ENCODE measurements around the gene SLC5A5.
"Not testable (repeated sequence)": the region's sequence is repeated elsewhere in the genome, so short reads cannot be mapped to it uniquely, and the experiment has no call there.

The SLC5A5 gene

GRCh38 chr19:17872251-17873001, 681 bp downstream of the SLC5A5 start:
- no peak for DNase-seq

- no peak for DNase-seq
Observed at GRCh38 chr19:17873786-17874757, 2.3 kb downstream of the SLC5A5 start.

- DNase-seq = no peak
Observed at GRCh38 chr19:17874758-17875135, 3.0 kb downstream of the SLC5A5 start.

DNA sequence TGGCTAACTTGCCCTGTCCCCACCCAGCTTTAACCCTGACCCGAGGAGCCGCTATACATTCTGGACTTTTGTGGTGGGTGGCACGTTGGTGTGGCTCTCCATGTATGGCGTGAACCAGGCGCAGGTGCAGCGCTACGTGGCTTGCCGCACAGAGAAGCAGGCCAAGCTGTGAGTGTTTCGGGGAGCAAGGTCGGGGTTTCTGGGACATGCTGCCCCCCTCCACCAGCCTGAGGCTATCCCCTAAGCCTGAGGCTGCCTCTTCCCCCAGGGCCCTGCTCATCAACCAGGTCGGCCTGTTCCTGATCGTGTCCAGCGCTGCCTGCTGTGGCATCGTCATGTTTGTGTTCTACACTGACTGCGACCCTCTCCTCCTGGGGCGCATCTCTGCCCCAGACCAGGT, 6.0 kb downstream of the SLC5A5 start:
- no peak for DNase-seq

- DNase-seq = no peak
Observed at GRCh38 chr19:17879466-17879865, 7.7 kb downstream of the SLC5A5 start.

GRCh38 chr19:17881701-17882100, 10.0 kb downstream of the SLC5A5 start:
- no peak for DNase-seq

- no peak for DNase-seq
Observed at GRCh38 chr19:17883627-17884410, 12.1 kb downstream of the SLC5A5 start.

- DNase-seq = no peak
Observed at GRCh38 chr19:17886515-17886914, 14.8 kb downstream of the SLC5A5 start.

DNA sequence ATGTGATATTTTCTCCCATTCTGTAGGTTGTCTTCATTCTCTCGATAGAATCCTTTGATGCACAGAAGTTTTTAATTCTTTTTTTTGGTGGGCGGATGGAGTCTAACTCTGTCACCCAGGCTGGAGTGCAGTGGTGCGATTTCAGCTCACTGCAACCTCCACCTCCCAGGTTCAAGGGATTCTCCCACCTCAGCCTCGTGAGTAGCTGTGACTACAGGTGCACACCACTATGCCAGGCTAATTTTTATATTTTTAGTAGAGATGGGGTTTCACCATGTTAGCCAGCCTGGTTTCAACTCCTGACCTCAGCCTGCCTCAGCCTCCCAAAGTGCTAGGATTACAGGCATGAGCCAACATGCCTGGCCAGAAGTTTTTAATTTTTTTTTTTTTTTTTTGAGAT, 15.5 kb downstream of the SLC5A5 start:
- DNase-seq = not testable (repeated sequence)

DNA sequence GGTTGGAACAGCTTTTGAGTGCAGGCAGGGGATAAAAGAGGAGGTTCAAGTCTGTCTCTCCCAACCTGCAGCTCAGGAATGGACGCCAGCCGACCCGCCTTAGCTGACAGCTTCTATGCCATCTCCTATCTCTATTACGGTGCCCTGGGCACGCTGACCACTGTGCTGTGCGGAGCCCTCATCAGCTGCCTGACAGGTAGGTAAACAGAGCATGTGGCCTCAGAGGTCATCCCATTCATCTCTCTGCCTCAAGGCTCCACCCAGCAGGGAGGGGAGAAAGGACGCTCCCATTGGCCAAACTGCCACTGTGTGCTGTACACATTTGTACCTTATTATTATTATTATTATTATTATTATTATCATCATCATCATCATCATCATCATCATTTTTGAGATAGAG, 16.5 kb downstream of the SLC5A5 start:
- DNase-seq = no peak

DNA sequence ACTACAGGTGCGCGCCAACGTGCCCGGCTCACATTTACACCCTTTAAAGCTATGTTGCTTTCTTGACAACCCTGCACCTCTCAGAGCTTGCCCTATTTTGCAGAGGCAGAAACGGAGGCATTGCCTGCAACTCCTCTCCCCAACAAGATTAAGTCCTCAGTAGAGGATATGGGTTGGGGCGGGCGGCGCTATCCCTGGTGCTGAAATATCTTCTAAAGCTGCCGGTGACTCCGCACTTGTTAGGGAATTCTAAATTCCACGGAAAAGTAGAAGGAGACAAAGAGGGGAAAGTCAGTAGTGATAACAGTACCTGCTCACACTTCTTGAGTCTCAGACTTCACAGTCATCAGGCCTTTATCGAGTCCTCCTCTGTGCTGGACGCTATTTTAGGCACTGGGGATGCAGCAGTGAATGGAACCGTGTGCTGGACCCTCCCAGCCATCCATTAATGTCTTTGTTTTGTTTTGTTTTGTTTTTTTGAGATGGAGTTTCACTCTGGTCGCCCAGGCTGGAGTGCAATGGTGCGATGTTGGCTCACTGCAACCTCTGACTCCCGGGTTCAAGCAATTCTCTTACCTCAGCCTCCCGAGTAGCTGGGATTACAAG, 18.0 kb downstream of the SLC5A5 start:
- peak; percentile 60 for DNase-seq

GRCh38 chr19:17893766-17894165, 22.0 kb downstream of the SLC5A5 start:
- no peak for DNase-seq

DNA sequence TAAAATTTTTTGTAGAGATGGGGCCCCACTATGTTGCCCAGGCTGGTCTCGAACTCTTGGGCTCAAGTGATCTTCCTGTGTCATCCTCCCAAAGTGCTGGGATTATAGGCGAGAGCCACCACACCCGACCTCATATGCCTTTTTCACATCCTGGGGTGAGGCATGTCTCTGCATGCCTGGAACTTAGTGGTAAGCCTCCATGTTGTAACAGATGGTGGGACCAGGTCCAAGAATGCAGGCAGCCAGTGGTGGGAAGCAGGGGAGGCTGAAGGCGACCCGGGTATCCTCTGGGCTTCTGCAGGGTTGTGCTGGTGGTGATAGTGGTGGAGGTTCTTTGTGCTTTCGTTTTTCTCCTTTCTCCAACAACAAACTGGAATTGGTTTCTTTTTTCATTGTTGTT, 31.0 kb downstream of the SLC5A5 start:
- DNase-seq = no peak

- no peak for DNase-seq
Observed at GRCh38 chr19:17908244-17908643, 36.5 kb downstream of the SLC5A5 start.

- DNase-seq = no peak
Observed at GRCh38 chr19:17909003-17909732, 37.4 kb downstream of the SLC5A5 start.

- DNase-seq = no peak
Observed at GRCh38 chr19:17910791-17911360, 39.1 kb downstream of the SLC5A5 start.

GRCh38 chr19:17915940-17916593, 44.3 kb downstream of the SLC5A5 start:
- DNase-seq = no peak

DNA sequence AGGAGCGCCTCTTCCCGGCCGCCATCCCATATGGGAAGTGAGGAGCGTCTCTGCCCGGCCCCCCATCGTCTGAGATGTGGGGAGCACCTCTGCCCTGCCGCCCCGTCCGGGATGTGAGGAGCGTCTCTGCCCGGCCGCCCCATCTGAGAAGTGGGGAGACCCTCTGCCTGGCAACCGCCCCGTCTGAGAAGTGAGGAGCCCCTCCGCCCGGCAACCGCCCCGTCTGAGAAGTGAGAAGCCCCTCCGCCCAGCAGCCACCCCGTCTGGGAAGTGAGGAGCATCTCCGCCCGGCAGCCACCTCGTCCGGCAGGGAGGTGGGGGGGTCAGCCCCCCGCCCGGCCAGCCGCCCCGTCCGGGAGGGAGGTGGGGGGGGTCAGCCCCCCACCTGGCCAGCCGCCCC, 46.4 kb downstream of the SLC5A5 start:
- DNase-seq = not testable (repeated sequence)

DNA sequence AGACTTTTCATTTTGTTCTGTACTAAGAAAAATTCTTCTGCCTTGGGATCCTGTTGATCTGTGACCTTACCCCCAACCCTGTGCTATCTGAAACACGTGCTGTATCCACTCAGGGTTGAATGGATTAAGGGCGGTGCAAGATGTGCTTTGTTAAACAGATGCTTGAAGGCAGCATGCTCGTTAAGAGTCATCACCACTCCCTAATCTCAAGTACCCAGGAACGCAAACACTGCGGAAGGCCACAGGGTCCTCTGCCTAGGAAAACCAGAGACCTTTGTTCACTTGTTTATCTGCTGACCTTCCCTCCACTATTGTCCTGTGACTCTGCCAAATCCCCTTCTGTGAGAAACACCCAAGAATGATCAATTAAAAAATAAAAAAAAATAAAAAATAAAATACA, 47.4 kb downstream of the SLC5A5 start:
- not testable (repeated sequence) for DNase-seq

GRCh38 chr19:17920527-17920926, 48.8 kb downstream of the SLC5A5 start:
- no peak for DNase-seq

DNA sequence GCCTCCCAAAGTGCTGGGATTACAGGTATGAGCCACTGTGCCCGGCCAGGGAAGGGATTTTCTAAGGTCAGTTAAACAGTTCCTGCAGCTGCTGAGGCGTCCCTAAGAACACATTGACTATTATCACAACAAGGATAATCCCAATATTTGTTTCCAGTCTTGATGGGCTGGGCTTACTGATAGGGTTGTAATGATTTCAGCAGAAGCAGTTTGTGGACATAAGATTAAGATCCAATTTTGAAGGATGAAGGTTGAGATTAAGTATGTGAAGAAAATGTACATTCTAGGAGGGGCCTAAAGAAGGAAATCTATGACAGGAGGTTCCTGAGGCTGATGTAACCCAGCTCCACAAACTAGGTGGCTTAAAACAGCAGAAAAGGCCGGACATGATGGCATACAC, 50.4 kb downstream of the SLC5A5 start:
- no peak for DNase-seq
